SIG-M5 (cell line): ENCODE data around the gene USP17L21.
"Not testable (repeated sequence)": the region's sequence is repeated elsewhere in the genome, so short reads cannot be mapped to it uniquely, and the experiment has no call there.

Experiments used
- DNase-seq: peaks from one replicate; lab custom pipeline; 2025; lab: John Stamatoyannopoulos, UW

The USP17L21 gene, protein sequence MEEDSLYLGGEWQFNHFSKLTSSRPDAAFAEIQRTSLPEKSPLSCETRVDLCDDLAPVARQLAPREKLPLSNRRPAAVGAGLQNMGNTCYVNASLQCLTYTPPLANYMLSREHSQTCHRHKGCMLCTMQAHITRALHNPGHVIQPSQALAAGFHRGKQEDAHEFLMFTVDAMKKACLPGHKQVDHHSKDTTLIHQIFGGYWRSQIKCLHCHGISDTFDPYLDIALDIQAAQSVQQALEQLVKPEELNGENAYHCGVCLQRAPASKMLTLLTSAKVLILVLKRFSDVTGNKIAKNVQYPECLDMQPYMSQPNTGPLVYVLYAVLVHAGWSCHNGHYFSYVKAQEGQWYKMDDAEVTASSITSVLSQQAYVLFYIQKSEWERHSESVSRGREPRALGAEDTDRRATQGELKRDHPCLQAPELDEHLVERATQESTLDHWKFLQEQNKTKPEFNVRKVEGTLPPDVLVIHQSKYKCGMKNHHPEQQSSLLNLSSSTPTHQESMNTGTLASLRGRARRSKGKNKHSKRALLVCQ

DNA sequence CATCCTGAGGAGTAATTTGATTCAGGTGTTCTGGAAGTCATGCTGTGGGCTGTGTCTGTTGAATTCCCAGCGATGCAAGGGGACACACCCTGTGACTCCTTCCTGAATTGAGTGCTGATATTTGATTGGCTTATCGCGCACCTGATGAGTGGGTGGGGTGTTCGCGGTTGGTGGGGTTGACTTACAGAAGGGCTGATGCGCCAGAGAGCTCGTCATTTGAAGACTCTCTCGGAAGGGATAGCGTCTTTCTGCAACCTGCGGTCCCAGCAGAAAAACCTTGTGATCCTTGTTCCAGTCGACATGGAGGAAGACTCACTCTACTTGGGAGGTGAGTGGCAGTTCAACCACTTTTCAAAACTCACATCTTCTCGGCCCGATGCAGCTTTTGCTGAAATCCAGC, at the start of gene USP17L21:
Gene USP17L21 (plus strand): TSS at position 301 of the 400 bp plus-strand sequence. CDS start 0 bp downstream, at position 301.
- DNase-seq, result not testable (repeated sequence)

- not testable (repeated sequence) for DNase-seq
These were observed 48.0 kb upstream of the USP17L21 start for GRCh38 chr4:9214701-9215100.

DNA sequence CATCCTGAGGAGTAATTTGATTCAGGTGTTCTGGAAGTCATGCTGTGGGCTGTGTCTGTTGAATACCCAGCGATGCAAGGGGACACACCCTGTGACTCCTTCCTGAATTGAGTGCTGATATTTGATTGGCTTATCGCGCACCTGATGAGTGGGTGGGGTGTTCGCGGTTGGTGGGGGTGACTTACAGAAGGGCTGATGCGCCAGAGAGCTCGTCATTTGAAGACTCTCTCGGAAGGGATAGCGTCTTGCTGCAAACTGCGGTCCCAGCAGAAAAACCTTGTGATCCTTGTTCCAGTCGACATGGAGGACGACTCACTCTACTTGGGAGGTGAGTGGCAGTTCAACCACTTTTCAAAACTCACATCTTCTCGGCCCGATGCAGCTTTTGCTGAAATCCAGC, 47.6 kb upstream of the USP17L21 start, which contains the start of gene USP17L11:
Gene USP17L11 (plus strand): TSS at position 301 of the 400 bp plus-strand sequence. CDS start 0 bp downstream, at position 301.
- not testable (repeated sequence) for DNase-seq

DNA sequence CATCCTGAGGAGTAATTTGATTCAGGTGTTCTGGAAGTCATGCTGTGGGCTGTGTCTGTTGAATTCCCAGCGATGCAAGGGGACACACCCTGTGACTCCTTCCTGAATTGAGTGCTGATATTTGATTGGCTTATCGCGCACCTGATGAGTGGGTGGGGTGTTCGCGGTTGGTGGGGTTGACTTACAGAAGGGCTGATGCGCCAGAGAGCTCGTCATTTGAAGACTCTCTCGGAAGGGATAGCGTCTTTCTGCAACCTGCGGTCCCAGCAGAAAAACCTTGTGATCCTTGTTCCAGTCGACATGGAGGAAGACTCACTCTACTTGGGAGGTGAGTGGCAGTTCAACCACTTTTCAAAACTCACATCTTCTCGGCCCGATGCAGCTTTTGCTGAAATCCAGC, 42.8 kb upstream of the USP17L21 start, which contains the start of gene USP17L12:
Gene USP17L12 (plus strand): TSS at position 301 of the 400 bp plus-strand sequence. CDS start 0 bp downstream, at position 301.
- DNase-seq, result not testable (repeated sequence)

- not testable (repeated sequence) for DNase-seq
These were observed 38.1 kb upstream of the USP17L21 start, which contains the start of gene USP17L13 for GRCh38 chr4:9224596-9224995. Gene USP17L13, plus strand, starts transcription at chr4:9224896. Its CDS starts 0 bp downstream, at chr4:9224896.

GRCh38 chr4:9230249-9230648, 32.4 kb upstream of the USP17L21 start:
- not testable (repeated sequence) for DNase-seq

- DNase-seq, result not testable (repeated sequence)
These were observed 28.6 kb upstream of the USP17L21 start, which contains the start of gene USP17L15 for GRCh38 chr4:9234085-9234484. Gene USP17L15, plus strand, starts transcription at chr4:9234385. Its CDS starts 0 bp downstream, at chr4:9234385.

GRCh38 chr4:9238461-9238860, 24.2 kb upstream of the USP17L21 start:
- DNase-seq, result not testable (repeated sequence)

DNA sequence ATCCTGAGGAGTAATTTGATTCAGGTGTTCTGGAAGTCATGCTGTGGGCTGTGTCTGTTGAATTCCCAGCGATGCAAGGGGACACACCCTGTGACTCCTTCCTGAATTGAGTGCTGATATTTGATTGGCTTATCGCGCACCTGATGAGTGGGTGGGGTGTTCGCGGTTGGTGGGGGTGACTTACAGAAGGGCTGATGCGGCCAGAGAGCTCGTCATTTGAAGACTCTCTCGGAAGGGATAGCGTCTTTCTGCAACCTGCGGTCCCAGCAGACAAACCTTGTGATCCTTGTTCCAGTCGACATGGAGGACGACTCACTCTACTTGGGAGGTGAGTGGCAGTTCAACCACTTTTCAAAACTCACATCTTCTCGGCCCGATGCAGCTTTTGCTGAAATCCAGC, 19.1 kb upstream of the USP17L21 start, which contains the start of gene USP17L17:
Gene USP17L17 (plus strand): TSS at position 301 of the 400 bp plus-strand sequence. CDS start 0 bp downstream, at position 301.
- DNase-seq, result not testable (repeated sequence)

- DNase-seq, result not testable (repeated sequence)
These were observed 14.6 kb upstream of the USP17L21 start, which contains the start of gene USP17L18 for GRCh38 chr4:9247953-9248680. Gene USP17L18, plus strand, starts transcription at chr4:9248630. Its CDS starts 0 bp downstream, at chr4:9248630.

GRCh38 chr4:9253078-9253477, 9.6 kb upstream of the USP17L21 start, which contains the start of gene USP17L19:
Gene USP17L19, plus strand, starts transcription at chr4:9253378. Its CDS starts 0 bp downstream, at chr4:9253378.
- not testable (repeated sequence) for DNase-seq

GRCh38 chr4:9257824-9258223, 4.8 kb upstream of the USP17L21 start, which contains the start of gene USP17L20:
Gene USP17L20, plus strand, starts transcription at chr4:9258124. Its CDS starts 0 bp downstream, at chr4:9258124.
- DNase-seq, result not testable (repeated sequence)

DNA sequence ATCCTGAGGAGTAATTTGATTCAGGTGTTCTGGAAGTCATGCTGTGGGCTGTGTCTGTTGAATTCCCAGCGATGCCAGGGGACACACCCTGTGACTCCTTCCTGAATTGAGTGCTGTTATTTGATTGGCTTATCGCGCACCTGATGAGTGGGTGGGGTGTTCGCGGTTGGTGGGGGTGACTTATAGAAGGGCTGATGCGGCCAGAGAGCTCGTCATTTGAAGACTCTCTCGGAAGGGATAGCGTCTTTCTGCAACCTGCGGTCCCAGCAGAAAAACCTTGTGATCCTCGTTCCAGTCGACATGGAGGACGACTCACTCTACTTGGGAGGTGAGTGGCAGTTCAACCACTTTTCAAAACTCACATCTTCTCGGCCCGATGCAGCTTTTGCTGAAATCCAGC, 4.6 kb downstream of the USP17L21 start, which contains the start of gene USP17L22:
Gene USP17L22 (plus strand): TSS at position 301 of the 400 bp plus-strand sequence. CDS start 0 bp downstream, at position 301.
- DNase-seq, result not testable (repeated sequence)

DNA sequence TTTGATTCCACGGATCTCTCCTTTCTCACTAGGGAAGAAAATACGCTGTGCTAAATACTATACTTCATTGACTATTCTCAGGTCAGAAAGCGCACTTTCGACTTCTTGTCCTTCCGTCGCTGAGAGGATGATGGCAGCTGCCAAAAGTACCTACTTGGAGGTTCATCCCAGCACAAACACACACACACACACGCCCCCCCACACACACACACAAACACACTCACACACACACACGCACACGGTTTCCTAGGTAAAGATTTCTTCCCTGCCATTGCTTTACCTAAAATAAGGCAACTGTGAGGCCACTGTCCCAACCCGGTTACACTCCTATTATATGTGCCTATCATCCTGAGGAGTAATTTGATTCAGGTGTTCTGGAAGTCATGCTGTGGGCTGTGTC, 9.0 kb downstream of the USP17L21 start:
- DNase-seq, result not testable (repeated sequence)
